IMR-90 (cell line): Measurements from ENCODE around the gene LTN1. TPM values are rescaled to one million over a fixed set of nuclear protein-coding genes. Genes with fewer than 3 reads are reported as not detected.

ENCODE experiments used
- ATAC-seq: fragments of 200-7000 bp; cut with Tn5 transposase; 2 replicates; pipeline ENCODE4 v1.9.1; 2020; ENCODE audit warnings: low read depth, mild to moderate bottlenecking, moderate library complexity
- BruUV-seq: library from RNA; stranded (reverse); fragments of 400-500 nt; replicated peaks from 2 replicates; lab custom pipeline; 2021; lab: Mats Ljungman, UMichigan
- CTCF ChIA-PET: fragments of 300-600 bp; formaldehyde crosslinking; extraction: SDS; loops from one replicate; lab custom pipeline; 2021; ENCODE audit warnings: antibody characterized with exemption; lab: Yijun Ruan, JAX
- POLR2A ChIA-PET: fragments of 300-600 bp; sonication (Branson Sonifier 250); formaldehyde crosslinking; loops from one replicate; lab custom pipeline; 2022; ENCODE audit warnings: antibody characterized with exemption; ENCODE audit not compliant: unreplicated experiment; lab: Charles Lee
- DNase-seq: peaks from one replicate; pipeline ENCODE4 v3.0.0; 2013
- H2AFZ ChIP-seq: replicated peaks from 2 replicates; pipeline ENCODE3; 2013; ENCODE audit warnings: low read length, mild to moderate bottlenecking; ENCODE audit not compliant: poor library complexity
- H2AK5ac ChIP-seq: 2 replicates; pipeline ENCODE4 v1.6.1; 2013; ENCODE audit warnings: low read depth, low read length, inconsistent platforms
- H2AK9ac ChIP-seq: replicated peaks from 2 replicates; pipeline ENCODE3; 2013; ENCODE audit warnings: mild to moderate bottlenecking, low read depth, low read length, moderate library complexity; ENCODE audit not compliant: poor library complexity
- H2BK120ac ChIP-seq: 2 replicates; pipeline ENCODE4 v1.6.1; 2013; ENCODE audit warnings: low read depth, low read length, inconsistent platforms
- H2BK15ac ChIP-seq: 3 replicates; pipeline ENCODE4 v1.6.1; 2013; ENCODE audit warnings: low read depth, low read length, inconsistent platforms
- H2BK20ac ChIP-seq: 2 replicates; pipeline ENCODE4 v1.6.1; 2013; ENCODE audit warnings: low read depth, mild to moderate bottlenecking, inconsistent platforms, low read length, moderate library complexity
- H2BK5ac ChIP-seq: 2 replicates; pipeline ENCODE4 v1.6.1; 2013; ENCODE audit warnings: mild to moderate bottlenecking, low read depth, low read length, inconsistent platforms; ENCODE audit not compliant: poor library complexity, severe bottlenecking
- H3K14ac ChIP-seq: replicated peaks from 2 replicates; pipeline ENCODE4 v1.6.1; 2013; ENCODE audit warnings: low read depth, low read length, inconsistent platforms
- H3K18ac ChIP-seq: 2 replicates; pipeline ENCODE4 v1.6.1; 2013; ENCODE audit warnings: low read depth, low read length, control low read depth
- H3K23ac ChIP-seq: 2 replicates; pipeline ENCODE4 v1.6.1; 2013; ENCODE audit warnings: low read depth, low read length, inconsistent platforms
- H3K27ac ChIP-seq: 2 replicates; pipeline ENCODE4 v1.5.1; 2013; ENCODE audit warnings: mild to moderate bottlenecking, control low read depth, low read length; ENCODE audit not compliant: insufficient read depth
- H3K27me3 ChIP-seq: 2 replicates; pipeline ENCODE4 v1.6.1; 2013; ENCODE audit warnings: low read length; ENCODE audit not compliant: control insufficient read depth, insufficient read depth
- H3K36me3 ChIP-seq: 2 replicates; pipeline ENCODE4 v1.6.1; 2013; ENCODE audit warnings: low read length, mixed read lengths; ENCODE audit not compliant: control insufficient read depth, insufficient read depth
- H3K4ac ChIP-seq: 2 replicates; pipeline ENCODE4 v1.6.1; 2013; ENCODE audit warnings: low read depth, low read length, inconsistent platforms
- H3K4me1 ChIP-seq: 2 replicates; pipeline ENCODE4 v1.6.1; 2013; ENCODE audit warnings: low read length, mixed read lengths; ENCODE audit not compliant: control insufficient read depth, insufficient read depth
- H3K4me2 ChIP-seq: 2 replicates; pipeline ENCODE4 v1.6.1; 2013; ENCODE audit warnings: low read depth, mild to moderate bottlenecking, control low read depth, low read length, moderate library complexity
- H3K4me3 ChIP-seq: 2 replicates; pipeline ENCODE4 v1.5.1; 2013; ENCODE audit warnings: low read depth, mild to moderate bottlenecking, control low read depth, low read length, moderate library complexity; ENCODE audit not compliant: insufficient read depth
- H3K56ac ChIP-seq: 2 replicates; pipeline ENCODE4 v1.6.1; 2013; ENCODE audit warnings: low read length, inconsistent platforms; ENCODE audit not compliant: insufficient read depth; ENCODE audit errors: extremely low read depth
- H3K79me1 ChIP-seq, 2 experiments: 2 replicates each; pipeline ENCODE4 v1.6.1; 2013; ENCODE audit warnings: low read length in 2 of 2, inconsistent platforms in 1 of 2, low read depth in 1 of 2
- H3K9ac ChIP-seq: 2 replicates; pipeline ENCODE4 v1.6.1; 2013; ENCODE audit warnings: low read depth, low read length, control low read depth
- H3K9me1 ChIP-seq: 2 replicates; pipeline ENCODE4 v1.6.1; 2013; ENCODE audit warnings: low read length, inconsistent platforms; ENCODE audit not compliant: insufficient read depth
- H3K9me3 ChIP-seq: 2 replicates; pipeline ENCODE4 v1.6.1; 2013; ENCODE audit warnings: low read length; ENCODE audit not compliant: control insufficient read depth, insufficient read depth
- H4K20me1 ChIP-seq: 2 replicates; pipeline ENCODE4 v1.6.1; 2013; ENCODE audit warnings: low read length, inconsistent platforms; ENCODE audit not compliant: insufficient read depth
- H4K5ac ChIP-seq: 2 replicates; pipeline ENCODE4 v1.6.1; 2013; ENCODE audit warnings: mild to moderate bottlenecking, low read depth, low read length, control low read depth
- H4K8ac ChIP-seq, 2 experiments: 2 replicates each; pipeline ENCODE4 v1.6.1; 2013; ENCODE audit warnings: low read depth in 2 of 2, low read length in 2 of 2, control low read depth in 1 of 2, inconsistent platforms in 1 of 2
- H4K91ac ChIP-seq: 2 replicates; pipeline ENCODE4 v1.6.1; 2013; ENCODE audit warnings: low read depth, low read length, inconsistent platforms; ENCODE audit not compliant: insufficient read depth
- BHLHE40 ChIP-seq: fragments of 150-350 bp; IDR thresholded peaks from 2 replicates; pipeline ENCODE4 v1.6.1; 2016; ENCODE audit warnings: mild to moderate bottlenecking, low read depth, low read length
- FOS ChIP-seq: fragments of 150-350 bp; IDR thresholded peaks from 2 replicates; pipeline ENCODE4 v1.6.1; 2016; ENCODE audit warnings: low read depth, low read length
- SMC3 ChIP-seq: fragments of 150-350 bp; IDR thresholded peaks from 2 replicates; pipeline ENCODE4 v1.6.1; 2016; ENCODE audit warnings: low read depth, mild to moderate bottlenecking, antibody characterized with exemption, low read length, moderate library complexity
- WGBS, 2 experiments: methylation state at CpG; one replicate each; pipeline versions ENCODE4 v1.1.5 to v1.1.7; 2013; ENCODE audit warnings: missing lambda C conversion rate in 2 of 2; ENCODE audit not compliant: insufficient read length in 1 of 2; ENCODE audit errors: extremely low coverage in 2 of 2; 5-methylcytosine and 5-hydroxymethylcytosine counted together
- dilution Hi-C: fragments of 300-500 bp; cut with HindIII; formaldehyde crosslinking; loops from one replicate; pipeline ENCODE4 v1.14.3; 2018; ENCODE audit warnings: low sequenced_read_pairs; ENCODE audit not compliant: unreplicated experiment
- in situ Hi-C: fragments of 300-500 bp; cut with MboI; formaldehyde crosslinking; loops from 3 replicates; pipeline ENCODE4 v1.14.3; 2019; ENCODE audit warnings: low sequenced_read_pairs, inconsistent platforms, mixed read lengths
- intact Hi-C: fragments of 100-400 bp; cut with micrococcal nuclease; formaldehyde crosslinking; loops from 2 replicates; pipeline ENCODE4 v1.10.0; 2022
- polyA plus RNA-seq, 3 experiments: library from polyadenylated mRNA; depleted of rRNA; stranded (reverse); fragments of >200 nt; gene quantifications; 2 replicates each; pipeline ENCODE4 v1.2.3, GENCODE V29; 2012; ENCODE audit warnings: low replicate concordance in 1 of 3
- total RNA-seq: library from RNA; depleted of rRNA; stranded (reverse); fragments of >200 nt; gene quantifications from 2 replicates; pipeline ENCODE4 v1.2.3, GENCODE V29; 2012

LTN1 gene
- total and polyA plus RNA-seq, 2 of the 4 experiments (the other 2 are of a cell fraction) = 6.7 to 35.5 TPM

- H3K9ac ChIP-seq = no peak overlapping the region
- no peak overlapping the region for H3K4me3 ChIP-seq
- no peak overlapping the region for H2AFZ ChIP-seq
- H3K9me1 ChIP-seq = peaks cover 2% of the 10 kb centered on the region; the same call in 1 of the 2 replicates
- H3K36me3 ChIP-seq = peaks cover 20% of the 10 kb centered on the region
- dilution Hi-C loops = no loop called here
- H3K18ac ChIP-seq = no peak overlapping the region
- H3K4me1 ChIP-seq = no peaks in the 10 kb centered on the region
- no peak overlapping the region for H4K91ac ChIP-seq
- no peak overlapping the region for H3K27ac ChIP-seq
- H2BK15ac ChIP-seq = no peak overlapping the region
- no peak overlapping the region for H3K23ac ChIP-seq
- no peak for ATAC-seq
- H2AK9ac ChIP-seq = no peak overlapping the region
- peaks cover 16 to 26% of the 10 kb centered on the region in 2 experiments; a peak in 3 of 4 replicates for H3K79me1 ChIP-seq
- no peak overlapping the region for H3K4me2 ChIP-seq
- no peak overlapping the region for H2BK20ac ChIP-seq
- no peak overlapping the region for H3K56ac ChIP-seq
- ChIA-PET CTCF (no interaction called here), POLR2A (no interaction called here)
- intact Hi-C loops = no loop called here
- BruUV-seq = no TSS peak
- DNase-seq = no peak
- no peak overlapping the region for H4K5ac ChIP-seq
- no peak overlapping the region for H4K8ac ChIP-seq
- no peak for TF ChIP-seq SMC3
- TF ChIP-seq BHLHE40 = no peak
- TF ChIP-seq FOS = no peak
- no peak overlapping the region for H2AK5ac ChIP-seq
- no peaks in the 10 kb centered on the region for H3K9me3 ChIP-seq
- H2BK5ac ChIP-seq = no peak overlapping the region
- in situ Hi-C loops = no loop called here
- no peaks in the 10 kb centered on the region for H4K20me1 ChIP-seq
- no CpG with 5 or more reads among the region's 2 CpGs for WGBS, 2 experiments
- H3K4ac ChIP-seq = no peak overlapping the region
- H3K27me3 ChIP-seq = no peaks in the 10 kb centered on the region
- no peak overlapping the region for H3K14ac ChIP-seq
- H2BK120ac ChIP-seq = no peak overlapping the region
These were observed 39.4 kb downstream of the LTN1 start for GRCh38 chr21:28953247-28953646.
